NT2/D1 (cell line): Measurements from ENCODE around the gene LDLRAD3.
"Not testable (repeated sequence)": the region's sequence is repeated elsewhere in the genome, so short reads cannot be mapped to it uniquely, and the experiment has no call there.

ENCODE experiments used
- SUZ12 ChIP-seq: IDR thresholded peaks from 2 replicates; pipeline ENCODE4 v1.6.1; 2011; ENCODE audit not compliant: insufficient read length, insufficient read depth; ENCODE audit errors: extremely low read depth
- YY1 ChIP-seq: IDR thresholded peaks from 2 replicates; pipeline ENCODE4 v1.6.1; 2011; ENCODE audit not compliant: insufficient read length, insufficient read depth
- ZNF274 ChIP-seq: IDR thresholded peaks from 2 replicates; pipeline ENCODE4 v1.6.1; 2011; ENCODE audit warnings: mild to moderate bottlenecking, low read depth, low read length

GRCh38 chr11:35912436-35912835 is 31.4 kb upstream of the LDLRAD3 start:
- TF ChIP-seq YY1, ZNF274, SUZ12: not testable (repeated sequence)
